Activated CD8-positive, alpha-beta memory T cell treated with anti-CD3 and anti-CD28 coated beads for 24 hours (primary cell): ENCODE results near the gene VBP1.
"Not testable (repeated sequence)": the region's sequence is repeated elsewhere in the genome, so short reads cannot be mapped to it uniquely, and the experiment has no call there.

ENCODE experiments used
- DNase-seq: peaks from one replicate; pipeline ENCODE4 v3.0.0-alpha.2; 2020

The VBP1 gene

DNA sequence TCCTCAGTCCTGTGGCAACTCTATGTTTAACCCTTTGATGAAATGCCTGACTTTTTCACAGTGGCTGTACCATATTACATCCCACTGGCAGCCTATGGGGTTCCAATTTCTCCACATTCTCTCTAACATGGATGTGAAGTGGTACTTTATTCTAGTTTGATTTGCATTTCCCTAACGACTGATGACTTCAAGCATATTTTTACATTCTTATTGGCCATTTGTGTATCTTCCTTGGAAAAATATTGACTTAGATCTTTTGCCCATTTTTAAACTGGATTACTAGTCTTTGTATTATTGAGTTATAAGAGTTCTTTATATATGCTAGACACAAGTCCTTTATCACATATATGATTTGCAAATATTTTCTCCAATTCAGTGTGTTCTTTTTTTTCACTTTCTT lies 50.2 kb downstream of the VBP1 start:
- no peak for DNase-seq

DNA sequence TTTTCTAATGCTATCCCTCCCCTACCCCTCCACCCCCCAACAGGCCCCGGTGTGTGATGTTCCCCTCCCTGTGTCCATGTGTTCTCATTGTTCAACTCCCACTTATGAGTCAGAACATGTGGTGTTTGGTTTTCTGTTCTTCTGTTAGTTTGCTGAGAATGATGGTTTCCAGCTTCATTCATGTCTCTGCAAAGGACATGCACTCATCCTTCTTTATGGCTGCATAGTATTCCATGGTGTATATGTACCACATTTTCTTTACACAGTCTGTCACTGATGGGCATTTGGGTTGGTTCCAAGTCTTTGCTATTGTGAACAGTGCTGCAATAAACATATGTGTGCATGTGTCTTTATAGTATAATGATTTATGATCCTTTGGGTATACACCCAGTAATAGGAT lies 51.7 kb downstream of the VBP1 start:
- not testable (repeated sequence) for DNase-seq

DNA sequence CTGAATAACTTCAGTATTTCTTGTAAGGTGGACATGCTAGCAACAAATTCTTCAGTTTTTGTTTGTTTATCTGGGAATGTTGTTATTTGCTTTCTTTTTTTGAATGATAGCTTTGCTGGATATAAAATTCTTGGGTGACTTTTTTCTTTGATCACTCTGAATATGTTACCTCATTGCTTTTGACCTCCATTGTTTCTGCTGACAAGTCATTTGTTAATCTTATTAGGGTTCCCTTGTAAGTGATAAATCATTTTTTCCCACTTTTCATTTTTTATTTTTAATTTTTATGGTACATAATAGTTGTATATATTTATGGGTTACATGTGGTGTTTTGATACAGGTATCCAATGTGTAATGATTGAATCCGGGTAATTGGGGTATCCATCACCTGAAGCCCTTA lies 54.7 kb downstream of the VBP1 start:
- no peak for DNase-seq

DNA sequence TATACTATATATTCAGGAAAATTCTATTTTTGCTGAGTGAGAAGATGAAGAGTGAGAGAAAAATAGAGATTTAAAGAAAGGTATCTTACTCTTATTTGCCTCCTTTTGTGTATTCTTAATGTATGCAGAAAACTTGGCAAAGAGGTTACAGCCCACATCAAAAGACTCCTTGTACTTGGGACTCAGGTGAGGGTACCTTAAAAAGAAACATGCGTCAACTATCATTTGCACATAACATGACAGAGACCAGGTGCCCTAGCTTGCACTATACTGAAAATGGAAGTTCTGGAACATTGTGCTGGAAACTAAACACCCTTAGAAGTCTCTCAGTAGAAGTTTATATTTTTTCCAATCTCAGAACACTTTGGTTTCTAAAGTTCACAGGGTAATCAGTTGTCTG lies 63.6 kb downstream of the VBP1 start:
- no peak for DNase-seq
